Measurements from ENCODE around the gene ZBTB4.

DNA sequence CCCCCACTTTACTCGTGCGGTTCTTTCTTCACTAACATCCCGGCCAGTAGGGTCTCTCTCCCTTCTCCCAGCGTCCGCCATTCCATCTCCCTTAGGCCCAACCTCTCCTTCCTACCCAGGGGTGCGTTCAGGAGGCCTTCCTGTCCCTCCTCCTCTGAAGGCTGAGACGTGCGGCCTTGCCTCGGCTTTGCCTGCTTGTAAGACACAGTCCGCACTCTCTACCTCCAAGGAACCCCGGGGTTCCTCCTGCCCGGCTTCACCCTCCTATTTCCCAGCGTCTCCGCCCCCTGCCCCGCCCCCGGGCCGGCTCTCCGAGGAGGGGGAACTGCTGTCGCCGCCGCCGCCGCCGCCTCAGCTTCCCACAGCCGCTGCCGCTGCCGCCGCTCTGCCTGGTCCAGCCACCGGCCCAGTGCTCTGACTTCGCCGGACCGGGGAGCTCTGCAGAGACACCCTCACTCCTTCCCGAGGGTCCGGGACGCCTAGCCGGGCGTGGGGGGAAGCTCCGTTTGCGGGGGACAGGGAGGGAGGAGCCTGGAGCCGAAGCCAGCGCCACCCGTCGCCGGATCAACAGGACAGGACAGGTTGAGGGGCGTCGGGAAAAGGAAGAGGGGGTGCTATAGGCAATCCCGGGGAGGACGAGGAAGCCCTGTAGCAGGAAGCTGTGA, 41.3 kb downstream of the ZBTB4 start:
- TF ChIP-seq, protein P1, sequence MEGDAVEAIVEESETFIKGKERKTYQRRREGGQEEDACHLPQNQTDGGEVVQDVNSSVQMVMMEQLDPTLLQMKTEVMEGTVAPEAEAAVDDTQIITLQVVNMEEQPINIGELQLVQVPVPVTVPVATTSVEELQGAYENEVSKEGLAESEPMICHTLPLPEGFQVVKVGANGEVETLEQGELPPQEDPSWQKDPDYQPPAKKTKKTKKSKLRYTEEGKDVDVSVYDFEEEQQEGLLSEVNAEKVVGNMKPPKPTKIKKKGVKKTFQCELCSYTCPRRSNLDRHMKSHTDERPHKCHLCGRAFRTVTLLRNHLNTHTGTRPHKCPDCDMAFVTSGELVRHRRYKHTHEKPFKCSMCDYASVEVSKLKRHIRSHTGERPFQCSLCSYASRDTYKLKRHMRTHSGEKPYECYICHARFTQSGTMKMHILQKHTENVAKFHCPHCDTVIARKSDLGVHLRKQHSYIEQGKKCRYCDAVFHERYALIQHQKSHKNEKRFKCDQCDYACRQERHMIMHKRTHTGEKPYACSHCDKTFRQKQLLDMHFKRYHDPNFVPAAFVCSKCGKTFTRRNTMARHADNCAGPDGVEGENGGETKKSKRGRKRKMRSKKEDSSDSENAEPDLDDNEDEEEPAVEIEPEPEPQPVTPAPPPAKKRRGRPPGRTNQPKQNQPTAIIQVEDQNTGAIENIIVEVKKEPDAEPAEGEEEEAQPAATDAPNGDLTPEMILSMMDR (conservative IDR thresholded peaks at IDR 0.05 in 1 of 2, IDR thresholded peaks at IDR 0.05 in 1 of 2; ENCODE audit: extremely low read depth in 1 of 2, insufficient read depth in 1 of 2, low read depth in 1 of 2, low read length in 2 of 2), result no peak
- TF ChIP-seq EZH2 (IDR thresholded peaks at IDR 0.05; ENCODE audit: borderline replicate concordance, low read length), result no peak
